SK-N-SH (cell line): ENCODE data around the gene AJM1. TPM values are rescaled to one million over a fixed set of nuclear protein-coding genes. Genes with fewer than 3 reads are reported as not detected.
"Not testable (repeated sequence)": the region's sequence is repeated elsewhere in the genome, so short reads cannot be mapped to it uniquely, and the experiment has no call there.

ENCODE experiments used
- CTCF ChIA-PET: fragments of 300-600, 350-600 bp; formaldehyde crosslinking; extraction: SDS; loops from one replicate; lab custom pipeline; 2021; lab: Yijun Ruan, JAX
- POLR2A ChIA-PET: fragments of 350-600 bp; sonication (Branson Sonifier 250); formaldehyde crosslinking; extraction: SDS; loops from one replicate; lab custom pipeline; 2020; ENCODE audit warnings: antibody characterized with exemption, inconsistent platforms; lab: Yijun Ruan, JAX
- DNase-seq: peaks from one replicate; pipeline ENCODE4 v3.0.0; 2012
- H2AFZ ChIP-seq: fragments of 200-600 bp; sonication (generic); 2 replicates; pipeline ENCODE4 v1.8.1; 2016; ENCODE audit warnings: antibody characterized with exemption, mild to moderate bottlenecking, low read depth
- H3F3A ChIP-seq: fragments of 200-600 bp; sonication (generic); replicated peaks from 2 replicates; pipeline ENCODE3; 2016; ENCODE audit warnings: antibody characterized with exemption, mild to moderate bottlenecking; ENCODE audit not compliant: insufficient read depth
- H3K27ac ChIP-seq, 2 experiments: fragments of 200-500 bp in 1 of 2; fragments of 200-600 bp in 1 of 2; sonication (Bioruptor generic) in 1 of 2; sonication (generic), shearing (Covaris generic) in 1 of 2; 2 replicates each; pipeline versions ENCODE4 v1.5.1 to v1.6.1; 2014 to 2016; ENCODE audit warnings: low read depth in 2 of 2, inconsistent platforms in 1 of 2, low read length in 1 of 2, mild to moderate bottlenecking in 1 of 2, mixed read lengths in 1 of 2
- H3K27me3 ChIP-seq: fragments of 200-600 bp; sonication (generic), shearing (Covaris generic); 2 replicates; pipeline ENCODE4 v1.6.1; 2016; ENCODE audit warnings: mixed run types; ENCODE audit not compliant: insufficient read depth
- H3K36me3 ChIP-seq, 2 experiments: fragments of 200-500 bp in 1 of 2; fragments of 200-600 bp in 1 of 2; sonication (Bioruptor generic) in 1 of 2; sonication (generic) in 1 of 2; replicated peaks in 1 of 2; 2 replicates each; pipeline versions ENCODE3 to v1.5.1; 2014 to 2016; ENCODE audit warnings: low read length in 1 of 2, mild to moderate bottlenecking in 1 of 2; ENCODE audit not compliant: insufficient read depth in 2 of 2, control insufficient read depth in 1 of 2
- H3K4me1 ChIP-seq, 2 experiments: fragments of 200-500 bp in 1 of 2; fragments of 200-600 bp in 1 of 2; sonication (Bioruptor generic) in 1 of 2; sonication (generic), shearing (Covaris generic) in 1 of 2; 2 replicates each; pipeline versions ENCODE4 v1.5.1 to v1.6.1; 2014 to 2016; ENCODE audit warnings: low read depth in 1 of 2, low read length in 1 of 2, mixed run types in 1 of 2; ENCODE audit not compliant: insufficient read depth in 2 of 2, control insufficient read depth in 1 of 2
- H3K4me2 ChIP-seq: fragments of 200-600 bp; sonication (generic), shearing (Covaris generic); 2 replicates; pipeline ENCODE4 v1.6.1; 2017; ENCODE audit warnings: mixed run types
- H3K4me3 ChIP-seq, 2 experiments: fragments of 200-500 bp in 1 of 2; fragments of 200-600 bp in 1 of 2; sonication (Bioruptor generic) in 1 of 2; sonication (generic), shearing (Covaris generic) in 1 of 2; 2 replicates each; pipeline versions ENCODE4 v1.5.1 to v1.8.1; 2014 to 2016; ENCODE audit warnings: low read depth in 2 of 2, inconsistent platforms in 1 of 2, low read length in 1 of 2, mild to moderate bottlenecking in 1 of 2, mixed read lengths in 1 of 2, moderate library complexity in 1 of 2
- H3K79me2 ChIP-seq: fragments of 200-600 bp; sonication (generic); 2 replicates; pipeline ENCODE4 v1.8.1; 2017; ENCODE audit warnings: mild to moderate bottlenecking; ENCODE audit not compliant: insufficient read depth
- H3K9ac ChIP-seq: fragments of 200-600 bp; sonication (generic); 2 replicates; pipeline ENCODE4 v1.6.1; 2017; ENCODE audit warnings: mixed run types
- H3K9me2 ChIP-seq: fragments of 200-600 bp; sonication (generic); 2 replicates; pipeline ENCODE4 v1.6.1; 2017; ENCODE audit warnings: mixed run types
- H3K9me3 ChIP-seq: fragments of 200-600 bp; sonication (generic); 2 replicates; pipeline ENCODE4 v1.6.1; 2017; ENCODE audit warnings: mixed run types, mild to moderate bottlenecking, moderate library complexity
- H4K20me1 ChIP-seq: fragments of 200-600 bp; sonication (generic); 2 replicates; pipeline ENCODE4 v1.6.1; 2017; ENCODE audit warnings: mild to moderate bottlenecking, mixed run types; ENCODE audit not compliant: insufficient read depth
- EP300 ChIP-seq, 2 experiments: IDR thresholded peaks; 2 replicates each; pipeline versions ENCODE4 v1.4.0 to v1.6.1; 2012; ENCODE audit warnings: borderline replicate concordance in 1 of 2, low read depth in 1 of 2, low read length in 1 of 2
- FOXJ3 ChIP-seq: sonication (generic); formaldehyde crosslinking; IDR thresholded peaks from 2 replicates; pipeline ENCODE4 v1.5.1; 2020; ENCODE audit warnings: mild to moderate bottlenecking, missing genetic modification reagents
- MAX ChIP-seq: IDR thresholded peaks from 2 replicates; pipeline ENCODE4 v1.4.0; 2012; ENCODE audit warnings: low read depth
- MEF2A ChIP-seq: IDR thresholded peaks from 2 replicates; pipeline ENCODE4 v1.4.0; 2012; ENCODE audit warnings: low read depth, borderline replicate concordance
- NRF1 ChIP-seq: IDR thresholded peaks from 2 replicates; pipeline ENCODE4 v1.6.1; 2012; ENCODE audit warnings: low read depth, mild to moderate bottlenecking, low read length
- POLR2AphosphoS5 ChIP-seq: IDR thresholded peaks from 2 replicates; pipeline ENCODE4 v1.6.1; 2012; ENCODE audit warnings: low read depth, low read length
- RCOR1 ChIP-seq: fragments of 150-350 bp; IDR thresholded peaks from 2 replicates; pipeline ENCODE4 v1.6.1; 2017; ENCODE audit warnings: antibody characterized with exemption, low read length
- RXRA ChIP-seq: IDR thresholded peaks from 2 replicates; pipeline ENCODE4 v1.4.0; 2012; ENCODE audit warnings: low read depth, mild to moderate bottlenecking, borderline replicate concordance
- SMC3 ChIP-seq: IDR thresholded peaks from 2 replicates; pipeline ENCODE4 v1.6.1; 2012; ENCODE audit warnings: low read depth, low read length, improper control_type of control experiment
- TCF12 ChIP-seq: IDR thresholded peaks from 2 replicates; pipeline ENCODE4 v1.4.0; 2012
- YY1 ChIP-seq: IDR thresholded peaks from 2 replicates; pipeline ENCODE4 v1.4.0; 2012; ENCODE audit warnings: low read depth, mild to moderate bottlenecking
- WGBS: methylation state at CpG from one replicate; pipeline ENCODE4 v1.1.6; 2017; ENCODE audit warnings: low lambda C conversion rate; 5-methylcytosine and 5-hydroxymethylcytosine counted together
- polyA plus RNA-seq, 3 experiments: library from polyadenylated mRNA; depleted of rRNA; stranded (reverse); fragments of >200 nt; gene quantifications; 2 replicates each; pipeline ENCODE4 v1.2.3, GENCODE V29; 2012
- TF ChIP-seq, protein P1 (sequence below): IDR thresholded peaks from 2 replicates; pipeline ENCODE4 v1.6.1; 2012; ENCODE audit warnings: mild to moderate bottlenecking, low read depth, low read length, moderate library complexity
- TF ChIP-seq, protein P2 (sequence below): fragments of 150-350 bp; IDR thresholded peaks from 2 replicates; pipeline ENCODE4 v1.6.1; 2017; ENCODE audit warnings: antibody characterized with exemption, low read length, low read depth, borderline replicate concordance

Gene AJM1
- polyA plus RNA-seq, 1 of the 3 experiments (the other 2 are of a cell fraction), result 2.4 TPM

DNA sequence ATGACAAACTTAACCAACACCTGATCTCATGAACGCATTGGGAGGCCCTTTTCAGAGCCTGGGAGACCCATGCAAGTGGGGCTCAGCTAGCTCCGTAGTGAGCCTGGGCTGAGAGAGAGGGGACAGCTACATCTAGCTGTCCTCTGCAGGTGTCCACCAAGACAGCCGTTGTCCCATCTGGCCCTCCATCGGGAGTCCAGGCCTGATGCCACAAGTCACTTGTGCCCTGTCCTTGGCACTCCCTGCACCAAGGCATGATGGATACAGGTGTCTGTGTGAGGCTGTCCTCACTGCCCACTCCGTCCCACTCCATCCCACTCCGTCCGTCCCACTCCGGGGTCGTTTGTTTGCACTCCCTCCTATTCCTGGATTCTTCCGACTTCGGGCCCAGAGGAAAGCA lies 26.4 kb downstream of the AJM1 start:
- Histone ChIP-seq H3K4me2 (no peak overlapping the region), H3K36me3 (peaks cover 5 to 14% of the 10 kb centered on the region in 2 experiments), H3K27ac (no peak overlapping the region), H2AFZ (no peak overlapping the region), H4K20me1 (no peaks in the 10 kb centered on the region), H3K4me3 (no peak overlapping the region), H3K9ac (no peak overlapping the region), H3K9me2 (no peaks in the 10 kb centered on the region), H3K9me3 (0 out of 2 replicates have a peak, but pooled peaks cover 3% of the 10 kb centered on the region), H3K4me1 (peaks cover 6 to 9% of the 10 kb centered on the region in 2 experiments; a peak in 1 of 4 replicates), H3K27me3 (no peaks in the 10 kb centered on the region), H3K79me2 (peaks cover 37% of the 10 kb centered on the region), H3F3A (no peaks in the 10 kb centered on the region)
- ChIA-PET CTCF (interaction anchor here (0.7 kb wide), 1 partner anchor 14 kb away, joined by 3 read pairs; no protein-coding TSS in a partner anchor), POLR2A (interaction anchor here (1.4 kb wide), 1 partner anchor 18 kb away, joined by 3 read pairs; the partner anchor contains the start of gene TRAF2)
- no peak for DNase-seq
- 92% methylated on average over 10 of the region's 11 CpGs for WGBS
- TF ChIP-seq EP300 (IDR thresholded peaks at IDR 0.05; ENCODE audit: borderline replicate concordance in 1 of 2, low read depth in 1 of 2, low read length in 1 of 2), result no peak
- TF ChIP-seq YY1, result no peak

- DNase-seq, H3K9me3 ChIP-seq, H3K36me3 ChIP-seq, H3K9ac ChIP-seq, H3K27me3 ChIP-seq, H2AFZ ChIP-seq, H3K4me3 ChIP-seq, H3F3A ChIP-seq, H3K4me2 ChIP-seq, H3K9me2 ChIP-seq, H3K4me1 ChIP-seq, H4K20me1 ChIP-seq, H3K27ac ChIP-seq: not testable (repeated sequence)
- 98% methylated on average over 2 of the region's 2 CpGs for WGBS
- ChIA-PET CTCF (interaction anchor here (1.2 to 1.3 kb wide), 2 partner anchors 27 to 199 kb away, joined by 3 read pairs; partner anchors contain the start of gene AJM1), POLR2A (interaction anchor here (1.4 kb wide), 1 partner anchor 17 kb away, joined by 3 read pairs; the partner anchor contains the start of gene TRAF2)
- H3K79me2 ChIP-seq, result peaks cover 27% of the 10 kb centered on the region
Measured at GRCh38 chr9:136869611-136870010, 27.3 kb downstream of the AJM1 start.

- Histone ChIP-seq H3K36me3 (no peaks in the 10 kb centered on the region), H3K79me2 (no peaks in the 10 kb centered on the region), H4K20me1 (no peaks in the 10 kb centered on the region), H3F3A (no peaks in the 10 kb centered on the region), H3K4me3 (no peak overlapping the region), H3K27me3 (no peaks in the 10 kb centered on the region), H3K4me1 (no peaks in the 10 kb centered on the region), H3K9me2 (no peaks in the 10 kb centered on the region), H3K27ac (no peak overlapping the region), H3K9ac (no peak overlapping the region), H3K9me3 (0 out of 2 replicates have a peak, but pooled peaks cover 3% of the 10 kb centered on the region), H3K4me2 (no peak overlapping the region), H2AFZ (no peak overlapping the region)
- TF ChIP-seq SMC3, result no peak
- TF ChIP-seq MAX, result no peak
- TF ChIP-seq NRF1, result no peak
- no peak for TF ChIP-seq RXRA
- TF ChIP-seq TCF12, result no peak
- no peak for TF ChIP-seq EP300 (IDR thresholded peaks at IDR 0.05; ENCODE audit: borderline replicate concordance in 1 of 2, low read depth in 1 of 2, low read length in 1 of 2)
- TF ChIP-seq, protein P1, sequence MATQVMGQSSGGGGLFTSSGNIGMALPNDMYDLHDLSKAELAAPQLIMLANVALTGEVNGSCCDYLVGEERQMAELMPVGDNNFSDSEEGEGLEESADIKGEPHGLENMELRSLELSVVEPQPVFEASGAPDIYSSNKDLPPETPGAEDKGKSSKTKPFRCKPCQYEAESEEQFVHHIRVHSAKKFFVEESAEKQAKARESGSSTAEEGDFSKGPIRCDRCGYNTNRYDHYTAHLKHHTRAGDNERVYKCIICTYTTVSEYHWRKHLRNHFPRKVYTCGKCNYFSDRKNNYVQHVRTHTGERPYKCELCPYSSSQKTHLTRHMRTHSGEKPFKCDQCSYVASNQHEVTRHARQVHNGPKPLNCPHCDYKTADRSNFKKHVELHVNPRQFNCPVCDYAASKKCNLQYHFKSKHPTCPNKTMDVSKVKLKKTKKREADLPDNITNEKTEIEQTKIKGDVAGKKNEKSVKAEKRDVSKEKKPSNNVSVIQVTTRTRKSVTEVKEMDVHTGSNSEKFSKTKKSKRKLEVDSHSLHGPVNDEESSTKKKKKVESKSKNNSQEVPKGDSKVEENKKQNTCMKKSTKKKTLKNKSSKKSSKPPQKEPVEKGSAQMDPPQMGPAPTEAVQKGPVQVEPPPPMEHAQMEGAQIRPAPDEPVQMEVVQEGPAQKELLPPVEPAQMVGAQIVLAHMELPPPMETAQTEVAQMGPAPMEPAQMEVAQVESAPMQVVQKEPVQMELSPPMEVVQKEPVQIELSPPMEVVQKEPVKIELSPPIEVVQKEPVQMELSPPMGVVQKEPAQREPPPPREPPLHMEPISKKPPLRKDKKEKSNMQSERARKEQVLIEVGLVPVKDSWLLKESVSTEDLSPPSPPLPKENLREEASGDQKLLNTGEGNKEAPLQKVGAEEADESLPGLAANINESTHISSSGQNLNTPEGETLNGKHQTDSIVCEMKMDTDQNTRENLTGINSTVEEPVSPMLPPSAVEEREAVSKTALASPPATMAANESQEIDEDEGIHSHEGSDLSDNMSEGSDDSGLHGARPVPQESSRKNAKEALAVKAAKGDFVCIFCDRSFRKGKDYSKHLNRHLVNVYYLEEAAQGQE, result no peak
- no peak for TF ChIP-seq MEF2A
- TF ChIP-seq, protein P2, sequence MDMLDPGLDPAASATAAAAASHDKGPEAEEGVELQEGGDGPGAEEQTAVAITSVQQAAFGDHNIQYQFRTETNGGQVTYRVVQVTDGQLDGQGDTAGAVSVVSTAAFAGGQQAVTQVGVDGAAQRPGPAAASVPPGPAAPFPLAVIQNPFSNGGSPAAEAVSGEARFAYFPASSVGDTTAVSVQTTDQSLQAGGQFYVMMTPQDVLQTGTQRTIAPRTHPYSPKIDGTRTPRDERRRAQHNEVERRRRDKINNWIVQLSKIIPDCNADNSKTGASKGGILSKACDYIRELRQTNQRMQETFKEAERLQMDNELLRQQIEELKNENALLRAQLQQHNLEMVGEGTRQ, result no peak
- no peak for TF ChIP-seq RCOR1
- no peak for TF ChIP-seq FOXJ3
- TF ChIP-seq POLR2AphosphoS5, result no peak
- CTCF ChIA-PET, result interaction anchor here (0.9 kb wide), 1 partner anchor 160 kb away, joined by 3 read pairs; no protein-coding TSS in a partner anchor
- no peak for DNase-seq
- WGBS, result 87% methylated on average over 6 of the region's 6 CpGs
- POLR2A ChIA-PET, result no interaction called here
Measured at GRCh38 chr9:136875155-136875554, 32.9 kb downstream of the AJM1 start.
